BJ (cell line): ENCODE measurements around the gene MB21D2. TPM values are rescaled to one million over a fixed set of nuclear protein-coding genes. Genes with fewer than 3 reads are reported as not detected.

Experiments
- CTCF ChIA-PET: fragments of 350-600 bp; formaldehyde crosslinking; extraction: SDS; loops from one replicate; lab custom pipeline; 2021; ENCODE audit warnings: antibody characterized with exemption, inconsistent platforms; lab: Yijun Ruan, JAX
- POLR2A ChIA-PET: fragments of 300-600 bp; sonication (Branson Sonifier 250); formaldehyde crosslinking; extraction: SDS; loops from one replicate; lab custom pipeline; 2021; ENCODE audit warnings: antibody characterized with exemption; lab: Charles Lee
- DNase-seq: peaks from one replicate; pipeline ENCODE4 v3.0.0-alpha.2; 2011; ENCODE audit warnings: low read depth
- H3K27me3 ChIP-seq: 2 replicates; pipeline ENCODE4 v1.6.0; 2011; ENCODE audit warnings: low read length; ENCODE audit not compliant: control insufficient read depth, insufficient read depth
- H3K36me3 ChIP-seq: 2 replicates; pipeline ENCODE4 v1.5.1; 2011; ENCODE audit warnings: low read length; ENCODE audit not compliant: control insufficient read depth, insufficient read depth
- H3K4me3 ChIP-seq: 2 replicates; pipeline ENCODE4 v1.5.1; 2011; ENCODE audit warnings: low read depth, mild to moderate bottlenecking, control low read depth, low read length
- CTCF ChIP-seq: IDR thresholded peaks from 2 replicates; pipeline ENCODE4 v1.5.1; 2011; ENCODE audit warnings: low read depth, mild to moderate bottlenecking, control low read depth, inconsistent platforms, low read length, moderate library complexity; ENCODE audit not compliant: insufficient read depth
- polyA plus RNA-seq: library from polyadenylated mRNA; depleted of rRNA; stranded (reverse); fragments of >200 nt; gene quantifications from 2 replicates; pipeline ENCODE4 v1.2.3, GENCODE V29; 2011

Gene MB21D2
- polyA plus RNA-seq, 1 experiment = 12.3 TPM

- Histone ChIP-seq H3K36me3 (no peaks in the 10 kb centered on the region), H3K4me3 (no peak overlapping the region), H3K27me3 (no peaks in the 10 kb centered on the region)
- no peak for TF ChIP-seq CTCF
- ChIA-PET CTCF (interaction anchor here (1.3 to 14.9 kb wide), 6 partner anchors 13 to 225 kb away, joined by 3 to 331 read pairs (median 10); partner anchors contain the start of gene MB21D2), POLR2A (no interaction called here)
- no peak for DNase-seq
Measured at GRCh38 chr3:192818126-192818525, 99.5 kb downstream of the MB21D2 start.

DNA sequence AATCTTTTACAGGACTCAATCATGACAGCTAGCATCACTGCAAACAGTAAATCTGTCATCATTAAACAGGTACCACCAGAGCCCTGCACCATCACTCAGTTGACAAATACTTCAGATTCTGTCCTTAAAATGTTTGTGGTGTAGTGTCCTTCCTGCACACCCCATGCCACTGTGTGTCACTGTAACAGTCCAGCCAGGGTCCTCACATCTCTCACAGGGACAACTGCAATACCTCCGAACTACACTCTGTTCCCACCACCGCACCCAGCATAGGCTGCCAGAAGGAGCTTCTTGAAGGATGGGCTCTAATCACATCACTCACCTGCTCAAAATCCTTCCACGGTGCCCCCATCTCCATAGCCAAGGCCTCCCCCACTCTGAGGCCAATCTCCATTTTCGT is 100.2 kb downstream of the MB21D2 start:
- POLR2A ChIA-PET = no interaction called here
- H3K27me3 ChIP-seq = no peaks in the 10 kb centered on the region
- H3K36me3 ChIP-seq = no peaks in the 10 kb centered on the region
- DNase-seq = no peak
- TF ChIP-seq CTCF = no peak
- H3K4me3 ChIP-seq = no peak overlapping the region
- CTCF ChIA-PET = interaction anchor here (0.7 to 14.9 kb wide), 16 partner anchors 13 to 755 kb away, joined by 3 to 331 read pairs (median 4); partner anchors contain the start of gene MB21D2

DNA sequence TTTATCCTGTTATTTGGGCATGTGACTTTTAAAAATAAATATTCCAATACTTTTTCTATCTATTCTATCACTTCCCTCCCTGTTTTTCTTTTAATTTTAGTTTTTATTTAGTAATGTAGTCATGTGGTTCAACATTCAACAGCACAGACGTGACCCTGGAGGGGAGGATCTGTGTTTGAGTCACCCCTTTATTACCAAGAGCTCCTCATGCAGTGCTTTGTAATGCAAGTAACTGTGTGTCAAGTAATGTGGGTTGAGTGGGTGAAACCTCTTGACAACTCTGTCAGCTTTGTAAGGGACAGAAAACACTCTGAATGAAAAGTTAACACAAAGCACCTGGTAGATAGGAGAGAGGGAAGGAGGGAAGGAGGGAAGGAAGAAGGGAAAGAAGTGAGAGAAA is 100.6 kb downstream of the MB21D2 start:
- DNase-seq = no peak
- H3K27me3 ChIP-seq = no peaks in the 10 kb centered on the region
- ChIA-PET CTCF (interaction anchor here (0.6 to 14.9 kb wide), 19 partner anchors 9 to 755 kb away, joined by 3 to 331 read pairs (median 4); partner anchors contain the start of gene MB21D2), POLR2A (no interaction called here)
- H3K4me3 ChIP-seq = no peak overlapping the region
- no peak for TF ChIP-seq CTCF
- H3K36me3 ChIP-seq = no peaks in the 10 kb centered on the region

- no peak overlapping the region for H3K4me3 ChIP-seq
- no peak for DNase-seq
- ChIA-PET CTCF (interaction anchor here (0.6 to 14.9 kb wide), 19 partner anchors 9 to 756 kb away, joined by 3 to 331 read pairs (median 4); partner anchors contain the start of gene MB21D2), POLR2A (interaction anchor here (0.7 kb wide), 1 partner anchor 225 kb away, joined by 4 read pairs; no protein-coding TSS in a partner anchor)
- H3K27me3 ChIP-seq = no peaks in the 10 kb centered on the region
- H3K36me3 ChIP-seq = no peaks in the 10 kb centered on the region
- TF ChIP-seq CTCF = peak; percentile 59
Measured at GRCh38 chr3:192816351-192816750, 101.3 kb downstream of the MB21D2 start.

GRCh38 chr3:192812743-192813383 is 104.8 kb downstream of the MB21D2 start:
- DNase-seq = no peak
- H3K27me3 ChIP-seq = no peaks in the 10 kb centered on the region

More at GRCh38 chr3:192812743-192813383, 104.8 kb downstream of the MB21D2 start:
- POLR2A ChIA-PET = interaction anchor here (0.7 kb wide), 1 partner anchor 277 kb away, joined by 3 read pairs; no protein-coding TSS in a partner anchor
- peak; percentile 71 for TF ChIP-seq CTCF
- Histone ChIP-seq H3K4me3 (no peak overlapping the region), H3K36me3 (no peaks in the 10 kb centered on the region)
- CTCF ChIA-PET = interaction anchor here (0.6 to 14.9 kb wide), 24 partner anchors 10 to 811 kb away, joined by 3 to 331 read pairs (median 4); partner anchors contain the start of gene MB21D2
